SU-DHL-6 (cell line): ENCODE measurements around the gene RBKS.

Experiments
- CTCF ChIP-seq: fragments of 200-600 bp; sonication (generic); IDR thresholded peaks from one replicate; pipeline ENCODE4 v1.5.1; 2017; ENCODE audit warnings: antibody characterized with exemption, mild to moderate bottlenecking, low read length, moderate library complexity; ENCODE audit not compliant: insufficient read depth, poor library complexity, severe bottlenecking
- EZH2phosphoT487 ChIP-seq: fragments of 200-600 bp; sonication (generic), shearing (Covaris generic); conservative IDR thresholded peaks from 2 replicates; pipeline ENCODE4 v1.6.1; 2018; ENCODE audit warnings: mild to moderate bottlenecking, antibody characterized with exemption, low read length, moderate library complexity, mixed read lengths

- TF ChIP-seq CTCF (no peak), EZH2phosphoT487 (no peak)
These were observed 4.5 kb downstream of the RBKS start for GRCh38 chr2:27885661-27886060.
